GM23248 (cell line): ENCODE results near the gene RFPL3. TPM values are rescaled to one million over a fixed set of nuclear protein-coding genes. Genes with fewer than 3 reads are reported as not detected.
"Not testable (repeated sequence)": the region's sequence is repeated elsewhere in the genome, so short reads cannot be mapped to it uniquely, and the experiment has no call there.

ENCODE experiments used
- DNase-seq: peaks from one replicate; pipeline ENCODE4 v3.0.0-alpha.2; 2015
- H2AFZ ChIP-seq: fragments of 200-600 bp; sonication (generic); 2 replicates; pipeline ENCODE4 v1.6.1; 2016; ENCODE audit warnings: antibody characterized with exemption
- H3F3A ChIP-seq: fragments of 200-600 bp; sonication (generic); 2 replicates; pipeline ENCODE4 v1.6.1; 2016; ENCODE audit warnings: mild to moderate bottlenecking, antibody characterized with exemption, mixed run types; ENCODE audit not compliant: insufficient read depth
- H3K27ac ChIP-seq: fragments of 200-600 bp; sonication (generic); 2 replicates; pipeline ENCODE4 v1.5.1; 2016; ENCODE audit warnings: mild to moderate bottlenecking
- H3K27me3 ChIP-seq: fragments of 200-600 bp; sonication (generic); replicated peaks from 2 replicates; pipeline ENCODE4 v1.6.1; 2016; ENCODE audit warnings: mild to moderate bottlenecking; ENCODE audit not compliant: insufficient read depth
- H3K36me3 ChIP-seq: fragments of 200-600 bp; sonication (generic); 2 replicates; pipeline ENCODE4 v1.6.1; 2016; ENCODE audit warnings: low read depth, mild to moderate bottlenecking
- H3K4me1 ChIP-seq: fragments of 200-600 bp; sonication (generic); 2 replicates; pipeline ENCODE4 v1.6.1; 2016; ENCODE audit warnings: mild to moderate bottlenecking; ENCODE audit not compliant: insufficient read depth
- H3K4me2 ChIP-seq: fragments of 200-600 bp; sonication (generic); one replicate; pipeline ENCODE4 v1.6.1; 2016; ENCODE audit warnings: mild to moderate bottlenecking; ENCODE audit not compliant: unreplicated experiment
- H3K4me3 ChIP-seq: fragments of 200-600 bp; sonication (generic); 2 replicates; pipeline ENCODE4 v1.5.1; 2016; ENCODE audit warnings: mild to moderate bottlenecking
- H3K79me2 ChIP-seq: fragments of 200-600 bp; sonication (generic); 2 replicates; pipeline ENCODE4 v1.6.1; 2016; ENCODE audit warnings: mild to moderate bottlenecking; ENCODE audit not compliant: insufficient read depth
- H3K9ac ChIP-seq: fragments of 200-600 bp; sonication (generic); 2 replicates; pipeline ENCODE4 v1.6.1; 2016; ENCODE audit warnings: mild to moderate bottlenecking
- H3K9me2 ChIP-seq: fragments of 200-600 bp; sonication (generic); 2 replicates; pipeline ENCODE4 v1.6.1; 2016; ENCODE audit warnings: mixed run types, mild to moderate bottlenecking, moderate library complexity; ENCODE audit not compliant: insufficient read depth
- H3K9me3 ChIP-seq: fragments of 200-600 bp; sonication (generic); one replicate; pipeline ENCODE4 v1.6.1; 2017; ENCODE audit warnings: low read depth
- H4K20me1 ChIP-seq: fragments of 200-600 bp; sonication (generic); 2 replicates; pipeline ENCODE4 v1.6.0; 2016; ENCODE audit not compliant: insufficient read depth
- EZH2 ChIP-seq: fragments of 200-600 bp; sonication (generic); IDR thresholded peaks from 2 replicates; pipeline ENCODE4 v1.6.1; 2018; ENCODE audit warnings: antibody characterized with exemption, mild to moderate bottlenecking; ENCODE audit not compliant: insufficient read depth, poor library complexity, severe bottlenecking
- EZH2phosphoT487 ChIP-seq: fragments of 200-600 bp; sonication (generic); IDR thresholded peaks from 2 replicates; pipeline ENCODE4 v1.6.1; 2018; ENCODE audit warnings: antibody characterized with exemption, moderate library complexity, mild to moderate bottlenecking, low read depth; ENCODE audit not compliant: insufficient read depth
- WGBS, 2 experiments: methylation state at CpG; one replicate each; pipeline ENCODE4 v1.1.6; 2015 to 2017; ENCODE audit warnings: low lambda C conversion rate in 2 of 2, low coverage in 1 of 2; ENCODE audit errors: missing lambda C conversion rate in 2 of 2; 5-methylcytosine and 5-hydroxymethylcytosine counted together
- in situ Hi-C: fragments of 300-500 bp; cut with MboI; formaldehyde crosslinking; loops from 2 replicates; pipeline ENCODE4 v1.15.0; 2020
- polyA plus RNA-seq: library from polyadenylated mRNA; unstranded; fragments of >200 nt; fragmentation: Nextera tagmentation; extraction: Ambion mirVana; gene quantifications from 2 replicates; pipeline ENCODE4 v1.2.1, GENCODE V29; 2016
- total RNA-seq: library from RNA; depleted of rRNA; stranded (reverse); fragments of >200 nt; shearing (Covaris generic); gene quantifications from 2 replicates; pipeline ENCODE4 v1.2.3, GENCODE V29; 2014

The RFPL3 gene
- total and polyA plus RNA-seq, 2 experiments from 2014 or later = not detected

- 70 to 73% methylated on average over 5 of the region's 5 CpGs for WGBS, 2 experiments
- no peak for DNase-seq
- Histone ChIP-seq H3K9me2 (no peaks in the 10 kb centered on the region), H3K9ac (no peak overlapping the region), H3K4me3 (no peak overlapping the region), H2AFZ (no peak overlapping the region), H4K20me1 (no peaks in the 10 kb centered on the region), H3K79me2 (no peaks in the 10 kb centered on the region), H3K9me3 (no peaks in the 10 kb centered on the region), H3K36me3 (no peaks in the 10 kb centered on the region), H3K4me2 (no peak overlapping the region), H3K4me1 (no peaks in the 10 kb centered on the region), H3K27me3 (peaks cover 37% of the 10 kb centered on the region; the same call in 1 of the 2 replicates), H3F3A (no peaks in the 10 kb centered on the region), H3K27ac (no peak overlapping the region)
- TF ChIP-seq EZH2phosphoT487 (no peak), EZH2 (no peak)
- in situ Hi-C loops = no loop called here
These were observed 13.7 kb upstream of the RFPL3 start for GRCh38 chr22:32343941-32344340.

- DNase-seq = no peak
- H3K4me2 ChIP-seq = no peak overlapping the region
- H3K4me3 ChIP-seq = no peak overlapping the region
- H3K9ac ChIP-seq = no peak overlapping the region
- TF ChIP-seq EZH2 (no peak), EZH2phosphoT487 (no peak)
- H3K9me2 ChIP-seq = no peaks in the 10 kb centered on the region
- H3K79me2 ChIP-seq = no peaks in the 10 kb centered on the region
- H3K36me3 ChIP-seq = no peaks in the 10 kb centered on the region
- H3K9me3 ChIP-seq = no peaks in the 10 kb centered on the region
- no peak overlapping the region for H3K27ac ChIP-seq
- no peaks in the 10 kb centered on the region for H3K4me1 ChIP-seq
- no peaks in the 10 kb centered on the region for H4K20me1 ChIP-seq
- H3K27me3 ChIP-seq = peaks cover 25% of the 10 kb centered on the region; the same call in 1 of the 2 replicates
- no peak overlapping the region for H2AFZ ChIP-seq
- H3F3A ChIP-seq = no peaks in the 10 kb centered on the region
- in situ Hi-C loops = no loop called here
- 70 to 77% methylated on average over 5 to 6 of the region's 6 CpGs for WGBS, 2 experiments
These were observed 9.5 kb upstream of the RFPL3 start for GRCh38 chr22:32348031-32348611.

- H3K9me3 ChIP-seq, H3K4me2 ChIP-seq, in situ Hi-C loops, H3K9ac ChIP-seq, DNase-seq, H3K27ac ChIP-seq, H3K9me2 ChIP-seq, H3K79me2 ChIP-seq, H2AFZ ChIP-seq, H3F3A ChIP-seq, H4K20me1 ChIP-seq, H3K27me3 ChIP-seq, H3K4me3 ChIP-seq, H3K36me3 ChIP-seq, H3K4me1 ChIP-seq: not testable (repeated sequence)
- WGBS, 2 experiments = 53 to 100% methylated on average over 1 of the region's 1 CpG
These were observed 5.8 kb upstream of the RFPL3 start for GRCh38 chr22:32351875-32352274.

GRCh38 chr22:32352681-32353080 is 5.0 kb upstream of the RFPL3 start:
- H2AFZ ChIP-seq = no peak overlapping the region
- H3K27me3 ChIP-seq = no peaks in the 10 kb centered on the region
- in situ Hi-C loops = no loop called here
- no peaks in the 10 kb centered on the region for H3K9me3 ChIP-seq
- no peak overlapping the region for H3K4me3 ChIP-seq
- no peak overlapping the region for H3K27ac ChIP-seq
- WGBS, 2 experiments = 85 to 86% methylated on average over 14 of the region's 14 CpGs
- no peaks in the 10 kb centered on the region for H3K9me2 ChIP-seq
- H3K36me3 ChIP-seq = no peaks in the 10 kb centered on the region
- TF ChIP-seq EZH2phosphoT487 (no peak), EZH2 (no peak)
- no peak for DNase-seq
- H3F3A ChIP-seq = no peaks in the 10 kb centered on the region
- no peaks in the 10 kb centered on the region for H3K4me1 ChIP-seq
- H3K79me2 ChIP-seq = no peaks in the 10 kb centered on the region
- no peaks in the 10 kb centered on the region for H4K20me1 ChIP-seq
- no peak overlapping the region for H3K9ac ChIP-seq
- no peak overlapping the region for H3K4me2 ChIP-seq

- TF ChIP-seq EZH2 = no peak
- TF ChIP-seq EZH2phosphoT487 = no peak
- WGBS, 2 experiments = 77 to 84% methylated on average over 21 to 28 of the region's 28 CpGs
- Histone ChIP-seq H3K27ac (no peak overlapping the region), H3K9me3 (no peaks in the 10 kb centered on the region), H3K9me2 (no peaks in the 10 kb centered on the region), H3K4me1 (no peaks in the 10 kb centered on the region), H3K27me3 (no peaks in the 10 kb centered on the region), H3K36me3 (no peaks in the 10 kb centered on the region), H3F3A (no peaks in the 10 kb centered on the region), H3K4me2 (no peak overlapping the region), H3K79me2 (no peaks in the 10 kb centered on the region), H3K4me3 (no peak overlapping the region), H3K9ac (no peak overlapping the region), H4K20me1 (no peaks in the 10 kb centered on the region), H2AFZ (no peak overlapping the region)
- DNase-seq = no peak
- in situ Hi-C loops = no loop called here
These were observed 4.4 kb upstream of the RFPL3 start for GRCh38 chr22:32353292-32353691.
